ENCODE measurements around the gene ANKRD63. TPM values are rescaled to one million over a fixed set of nuclear protein-coding genes. Genes with fewer than 3 reads are reported as not detected.

ANKRD63 gene
- polyA plus RNA-seq, 1 of the 3 experiments (the other 2 are of a cell fraction): not detected

DNA sequence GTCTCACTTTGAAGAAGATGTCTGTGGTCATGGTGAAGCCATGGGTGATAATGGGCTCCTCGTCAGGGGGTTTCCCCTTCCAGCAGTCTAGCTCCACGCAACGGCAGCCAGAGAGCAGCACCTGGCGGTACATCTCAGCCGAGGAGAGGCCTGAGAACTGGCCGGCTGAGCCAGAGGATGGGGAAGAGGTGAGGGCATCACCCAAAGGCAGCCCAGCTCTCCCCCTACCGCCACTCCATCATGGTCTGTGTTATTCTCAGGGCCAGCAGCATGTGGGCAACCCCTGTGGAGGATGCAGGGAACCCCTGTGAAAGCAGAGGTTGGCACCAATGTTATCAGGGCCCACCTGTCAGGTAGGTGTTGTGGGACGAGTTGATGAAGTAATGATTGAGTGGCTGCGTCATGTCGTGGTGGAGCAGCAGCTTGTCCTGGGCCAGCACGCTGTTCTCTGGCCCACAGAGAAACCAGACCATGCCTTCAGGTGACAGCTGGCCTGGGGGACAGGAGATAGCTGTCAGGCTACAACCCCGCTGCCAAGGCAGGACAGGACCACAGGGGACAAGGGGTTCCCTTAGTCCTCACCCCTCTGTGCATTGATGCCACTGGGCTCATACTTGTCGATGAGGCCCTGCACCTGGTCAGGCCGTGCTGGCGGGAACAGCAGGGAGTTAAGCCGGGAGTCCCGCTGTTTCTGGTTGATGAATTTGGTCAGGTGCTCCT, 15.5 kb upstream of the ANKRD63 start:
- H3K9me2 ChIP-seq: no peaks in the 10 kb centered on the region
- H2AFZ ChIP-seq (ENCODE audit: low read depth): no peak overlapping the region
- H3K36me3 ChIP-seq (replicated peaks in 1 of 2; ENCODE audit: control insufficient read depth in 1 of 2, insufficient read depth in 2 of 2, low read length in 1 of 2): no peaks in the 10 kb centered on the region
- 68% methylated on average over 15 of the region's 17 CpGs for WGBS (ENCODE audit: low lambda C conversion rate)
- no peaks in the 10 kb centered on the region for H4K20me1 ChIP-seq (ENCODE audit: insufficient read depth)
- H3K4me3 ChIP-seq (ENCODE audit: low read depth in 2 of 2, low read length in 1 of 2): no peak overlapping the region
- no peak overlapping the region for H3K27ac ChIP-seq (ENCODE audit: low read depth in 2 of 2, low read length in 1 of 2)
- no peak overlapping the region for H3K4me2 ChIP-seq
- no peak for DNase-seq
- POLR2A ChIA-PET: no interaction called here
- H3K4me1 ChIP-seq (ENCODE audit: control insufficient read depth in 1 of 2, insufficient read depth in 2 of 2, low read depth in 1 of 2, low read length in 1 of 2): peaks cover 0 to 40% of the 10 kb centered on the region in 2 experiments; a peak in 2 of 4 replicates
- H3K9ac ChIP-seq: no peak overlapping the region
- TF ChIP-seq TEAD4 (IDR thresholded peaks at IDR 0.05; ENCODE audit: borderline replicate concordance, insufficient read depth) (no peak), RAD21 (IDR thresholded peaks at IDR 0.05; ENCODE audit: low read length) (no peak), SMC3 (IDR thresholded peaks at IDR 0.05; ENCODE audit: low read depth, low read length) (no peak), RCOR1 (IDR thresholded peaks at IDR 0.05; ENCODE audit: low read length) (no peak), TCF12 (IDR thresholded peaks at IDR 0.05) (no peak), JUND (IDR thresholded peaks at IDR 0.05) (no peak)
- TF ChIP-seq, protein P1, sequence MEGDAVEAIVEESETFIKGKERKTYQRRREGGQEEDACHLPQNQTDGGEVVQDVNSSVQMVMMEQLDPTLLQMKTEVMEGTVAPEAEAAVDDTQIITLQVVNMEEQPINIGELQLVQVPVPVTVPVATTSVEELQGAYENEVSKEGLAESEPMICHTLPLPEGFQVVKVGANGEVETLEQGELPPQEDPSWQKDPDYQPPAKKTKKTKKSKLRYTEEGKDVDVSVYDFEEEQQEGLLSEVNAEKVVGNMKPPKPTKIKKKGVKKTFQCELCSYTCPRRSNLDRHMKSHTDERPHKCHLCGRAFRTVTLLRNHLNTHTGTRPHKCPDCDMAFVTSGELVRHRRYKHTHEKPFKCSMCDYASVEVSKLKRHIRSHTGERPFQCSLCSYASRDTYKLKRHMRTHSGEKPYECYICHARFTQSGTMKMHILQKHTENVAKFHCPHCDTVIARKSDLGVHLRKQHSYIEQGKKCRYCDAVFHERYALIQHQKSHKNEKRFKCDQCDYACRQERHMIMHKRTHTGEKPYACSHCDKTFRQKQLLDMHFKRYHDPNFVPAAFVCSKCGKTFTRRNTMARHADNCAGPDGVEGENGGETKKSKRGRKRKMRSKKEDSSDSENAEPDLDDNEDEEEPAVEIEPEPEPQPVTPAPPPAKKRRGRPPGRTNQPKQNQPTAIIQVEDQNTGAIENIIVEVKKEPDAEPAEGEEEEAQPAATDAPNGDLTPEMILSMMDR (IDR thresholded peaks at IDR 0.05): no peak
- TF ChIP-seq, protein P2, sequence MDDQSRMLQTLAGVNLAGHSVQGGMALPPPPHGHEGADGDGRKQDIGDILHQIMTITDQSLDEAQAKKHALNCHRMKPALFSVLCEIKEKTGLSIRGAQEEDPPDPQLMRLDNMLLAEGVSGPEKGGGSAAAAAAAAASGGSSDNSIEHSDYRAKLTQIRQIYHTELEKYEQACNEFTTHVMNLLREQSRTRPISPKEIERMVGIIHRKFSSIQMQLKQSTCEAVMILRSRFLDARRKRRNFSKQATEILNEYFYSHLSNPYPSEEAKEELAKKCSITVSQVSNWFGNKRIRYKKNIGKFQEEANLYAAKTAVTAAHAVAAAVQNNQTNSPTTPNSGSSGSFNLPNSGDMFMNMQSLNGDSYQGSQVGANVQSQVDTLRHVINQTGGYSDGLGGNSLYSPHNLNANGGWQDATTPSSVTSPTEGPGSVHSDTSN (IDR thresholded peaks at IDR 0.05): no peak
- no peaks in the 10 kb centered on the region for H3K9me3 ChIP-seq
- H3K79me2 ChIP-seq (ENCODE audit: insufficient read depth): no peaks in the 10 kb centered on the region
- H3F3A ChIP-seq (replicated peaks; ENCODE audit: insufficient read depth): no peaks in the 10 kb centered on the region
- no peaks in the 10 kb centered on the region for H3K27me3 ChIP-seq (ENCODE audit: insufficient read depth)
- CTCF ChIA-PET: interaction anchor here (29.7 to 66.3 kb wide), 2 partner anchors 24 to 43 kb away, joined by 818 to 2194 read pairs; partner anchors contain the start of genes CCDC9B, DISP2, INAFM2 and PHGR1

DNA sequence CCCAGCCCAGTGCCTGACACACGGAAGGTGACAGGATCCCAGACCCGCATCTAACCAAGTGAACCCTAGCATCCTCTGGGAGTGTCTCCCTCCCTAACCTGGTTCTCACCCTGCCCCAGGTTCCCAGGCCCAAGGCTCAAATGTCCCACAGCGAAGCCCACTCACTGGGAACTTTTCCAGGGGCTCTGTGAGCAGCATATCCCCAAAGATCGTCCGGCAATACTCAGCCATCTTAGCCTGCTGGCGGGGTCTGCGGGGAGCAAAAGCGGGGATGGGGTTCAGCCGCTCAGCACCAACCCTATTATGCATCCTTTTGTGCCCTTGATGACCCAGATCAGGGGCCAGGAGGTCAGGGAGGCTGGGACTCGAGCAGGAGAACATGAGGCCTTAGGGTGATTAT, 14.5 kb upstream of the ANKRD63 start:
- Histone ChIP-seq H3K9ac (no peak overlapping the region), H4K20me1 (ENCODE audit: insufficient read depth) (no peaks in the 10 kb centered on the region), H3K4me1 (ENCODE audit: control insufficient read depth in 1 of 2, insufficient read depth in 2 of 2, low read depth in 1 of 2, low read length in 1 of 2) (peaks cover 0 to 31% of the 10 kb centered on the region in 2 experiments; a peak in 2 of 4 replicates), H3K27me3 (ENCODE audit: insufficient read depth) (0 out of 2 replicates have a peak, but pooled peaks cover 5% of the 10 kb centered on the region), H3K9me3 (no peaks in the 10 kb centered on the region), H3K36me3 (replicated peaks in 1 of 2; ENCODE audit: control insufficient read depth in 1 of 2, insufficient read depth in 2 of 2, low read length in 1 of 2) (no peaks in the 10 kb centered on the region), H3K4me2 (no peak overlapping the region), H3K27ac (ENCODE audit: low read depth in 2 of 2, low read length in 1 of 2) (no peak overlapping the region), H3F3A (replicated peaks; ENCODE audit: insufficient read depth) (no peaks in the 10 kb centered on the region), H3K79me2 (ENCODE audit: insufficient read depth) (no peaks in the 10 kb centered on the region), H2AFZ (ENCODE audit: low read depth) (no peak overlapping the region), H3K9me2 (no peaks in the 10 kb centered on the region), H3K4me3 (ENCODE audit: low read depth in 2 of 2, low read length in 1 of 2) (no peak overlapping the region)
- POLR2A ChIA-PET: no interaction called here
- no peak for DNase-seq
- CTCF ChIA-PET: interaction anchor here (29.7 to 66.3 kb wide), 2 partner anchors 23 to 44 kb away, joined by 818 to 2194 read pairs; partner anchors contain the start of genes CCDC9B, DISP2, INAFM2 and PHGR1
- WGBS (ENCODE audit: low lambda C conversion rate): 76% methylated on average over 10 of the region's 10 CpGs
- TF ChIP-seq, protein P2 (IDR thresholded peaks at IDR 0.05): no peak

Measured in SK-N-SH (cell line).